Lower leg skin (tissue), 4 donors: ENCODE data around the gene FLNA. TPM values are rescaled to one million over a fixed set of nuclear protein-coding genes. Genes with fewer than 3 reads are reported as not detected.
"Not testable (repeated sequence)": the region's sequence is repeated elsewhere in the genome, so short reads cannot be mapped to it uniquely, and the experiment has no call there.

Experiments used
- DNase-seq, 2 donors: peaks; one replicate each; pipeline ENCODE4 v3.0.0-alpha.2; 2019; ENCODE audit warnings: low spot score in 2 of 2
- H3K4me3 ChIP-seq: fragments of 200-600 bp; sonication (generic); 2 replicates; pipeline ENCODE4 v1.5.1; 2017; ENCODE audit warnings: mild to moderate bottlenecking, low read depth; ENCODE audit not compliant: poor library complexity, severe bottlenecking
- POLR2A ChIP-seq, 2 donors: fragments of 450-650 bp; IDR thresholded peaks; one replicate each; pipeline ENCODE4 v1.6.1; 2016 to 2017; ENCODE audit warnings: antibody characterized with exemption in 2 of 2, mild to moderate bottlenecking in 1 of 2, moderate library complexity in 1 of 2
- WGBS, 2 donors: methylation state at CpG; one replicate each; pipeline ENCODE4 v1.1.5; 2018; 5-methylcytosine and 5-hydroxymethylcytosine counted together
- intact Hi-C: fragments of 100-400 bp; cut with DNase I; formaldehyde crosslinking; loops from one replicate; pipeline ENCODE4 v1.15.0; 2023; ENCODE audit warnings: low total_unique reads
- total RNA-seq, 4 donors: library from RNA; depleted of rRNA; stranded (reverse); fragments of >200 nt; gene quantifications; one replicate each; pipeline ENCODE4 v1.1.0, GENCODE V29; 2016
- TF ChIP-seq, protein P1 (sequence below), 3 donors: fragments of 450-650 bp; IDR thresholded peaks; one replicate each; pipeline ENCODE4 v1.5.1; 2016; ENCODE audit warnings: antibody characterized with exemption in 3 of 3, mild to moderate bottlenecking in 3 of 3, moderate library complexity in 2 of 3

Gene FLNA
- total RNA-seq, 4 donors from 2014 or later, result 278 to 636 (median 365) TPM

- DNase-seq, result no peak
Measured at GRCh38 chrX:154348114-154348531, 26.3 kb downstream of the FLNA start.

DNA sequence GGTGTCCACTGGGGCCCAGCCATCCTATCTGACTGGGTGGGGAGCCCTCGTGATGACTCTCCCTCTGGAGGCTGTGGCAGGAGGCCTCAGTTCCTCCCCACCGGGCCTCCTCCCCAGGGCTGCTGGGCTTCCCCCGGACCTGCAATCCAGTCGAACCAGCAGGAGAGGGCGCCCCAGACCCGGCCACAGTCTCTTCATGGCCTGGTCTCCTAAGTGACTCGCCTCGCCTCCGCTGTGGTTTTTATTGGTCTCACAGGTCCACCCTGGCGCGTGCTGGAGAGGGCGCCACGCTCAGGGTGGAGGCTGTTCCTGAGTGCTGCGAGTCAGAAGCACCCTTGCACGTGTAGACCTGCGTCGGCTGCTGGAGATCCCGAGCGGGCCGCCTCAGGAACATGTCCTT, 30.8 kb downstream of the FLNA start:
- intact Hi-C loops, result not testable (repeated sequence)
- no CpG with 5 or more reads among the region's 20 CpGs for WGBS, 2 donors

More at GRCh38 chrX:154348114-154348531, 26.3 kb downstream of the FLNA start:
- H3K4me3 ChIP-seq, result no peak overlapping the region
- WGBS, 2 donors, result 87 to 90% methylated on average over 7 of the region's 7 CpGs
- intact Hi-C loops, result no loop called here
- TF ChIP-seq, protein P1, sequence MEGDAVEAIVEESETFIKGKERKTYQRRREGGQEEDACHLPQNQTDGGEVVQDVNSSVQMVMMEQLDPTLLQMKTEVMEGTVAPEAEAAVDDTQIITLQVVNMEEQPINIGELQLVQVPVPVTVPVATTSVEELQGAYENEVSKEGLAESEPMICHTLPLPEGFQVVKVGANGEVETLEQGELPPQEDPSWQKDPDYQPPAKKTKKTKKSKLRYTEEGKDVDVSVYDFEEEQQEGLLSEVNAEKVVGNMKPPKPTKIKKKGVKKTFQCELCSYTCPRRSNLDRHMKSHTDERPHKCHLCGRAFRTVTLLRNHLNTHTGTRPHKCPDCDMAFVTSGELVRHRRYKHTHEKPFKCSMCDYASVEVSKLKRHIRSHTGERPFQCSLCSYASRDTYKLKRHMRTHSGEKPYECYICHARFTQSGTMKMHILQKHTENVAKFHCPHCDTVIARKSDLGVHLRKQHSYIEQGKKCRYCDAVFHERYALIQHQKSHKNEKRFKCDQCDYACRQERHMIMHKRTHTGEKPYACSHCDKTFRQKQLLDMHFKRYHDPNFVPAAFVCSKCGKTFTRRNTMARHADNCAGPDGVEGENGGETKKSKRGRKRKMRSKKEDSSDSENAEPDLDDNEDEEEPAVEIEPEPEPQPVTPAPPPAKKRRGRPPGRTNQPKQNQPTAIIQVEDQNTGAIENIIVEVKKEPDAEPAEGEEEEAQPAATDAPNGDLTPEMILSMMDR (IDR thresholded peaks at IDR 0.05), result no peak
- no peak for TF ChIP-seq POLR2A (IDR thresholded peaks at IDR 0.05)

DNA sequence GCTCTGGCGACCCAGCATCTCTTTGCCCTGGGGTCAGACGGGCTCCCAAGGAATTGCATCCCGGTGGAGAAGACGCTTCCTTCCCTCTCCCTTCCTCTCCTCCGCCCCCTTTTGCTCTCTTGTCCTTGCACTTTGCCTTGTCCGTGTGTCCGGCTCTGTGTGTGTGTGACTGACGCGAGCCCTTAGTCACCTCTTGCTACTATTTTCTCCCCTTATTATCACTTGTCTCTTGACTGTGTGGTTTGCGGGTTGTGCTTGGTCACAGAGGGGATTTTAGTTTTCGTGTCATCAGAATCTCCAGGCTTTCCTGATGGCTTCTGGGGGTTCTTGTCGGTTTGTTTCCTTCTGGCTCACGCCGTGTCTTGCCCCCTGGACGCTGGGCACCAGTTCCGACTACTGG, 31.4 kb downstream of the FLNA start:
- intact Hi-C loops, H3K4me3 ChIP-seq, DNase-seq: not testable (repeated sequence)
- WGBS, 2 donors, result no CpG with 5 or more reads among the region's 16 CpGs

More for the DNA sequence above, 30.8 kb downstream of the FLNA start:
- DNase-seq, H3K4me3 ChIP-seq: not testable (repeated sequence)

- 38% methylated on average over 7 of the region's 115 CpGs; no CpG with 5 or more reads in 1 of the 2 donors for WGBS, 2 donors
- intact Hi-C loops, H3K4me3 ChIP-seq, DNase-seq: not testable (repeated sequence)
Measured at GRCh38 chrX:154341399-154342298, 32.8 kb downstream of the FLNA start.

GRCh38 chrX:154334496-154334895, 39.9 kb downstream of the FLNA start:
- 82 to 83% methylated on average over 9 to 10 of the region's 10 CpGs for WGBS, 2 donors
- no peak overlapping the region for H3K4me3 ChIP-seq
- no peak for DNase-seq
- TF ChIP-seq, protein P1 (IDR thresholded peaks at IDR 0.05), result no peak
- TF ChIP-seq POLR2A (IDR thresholded peaks at IDR 0.05), result no peak
- intact Hi-C loops, result no loop called here

GRCh38 chrX:154333837-154334271, 40.6 kb downstream of the FLNA start:
- TF ChIP-seq, protein P1 (IDR thresholded peaks at IDR 0.05), result no peak
- TF ChIP-seq POLR2A (IDR thresholded peaks at IDR 0.05), result no peak
- no peak for DNase-seq
- H3K4me3 ChIP-seq, result no peak overlapping the region
- intact Hi-C loops, result no loop called here
- WGBS, 2 donors, result 74 to 79% methylated on average over 5 to 6 of the region's 6 CpGs

DNA sequence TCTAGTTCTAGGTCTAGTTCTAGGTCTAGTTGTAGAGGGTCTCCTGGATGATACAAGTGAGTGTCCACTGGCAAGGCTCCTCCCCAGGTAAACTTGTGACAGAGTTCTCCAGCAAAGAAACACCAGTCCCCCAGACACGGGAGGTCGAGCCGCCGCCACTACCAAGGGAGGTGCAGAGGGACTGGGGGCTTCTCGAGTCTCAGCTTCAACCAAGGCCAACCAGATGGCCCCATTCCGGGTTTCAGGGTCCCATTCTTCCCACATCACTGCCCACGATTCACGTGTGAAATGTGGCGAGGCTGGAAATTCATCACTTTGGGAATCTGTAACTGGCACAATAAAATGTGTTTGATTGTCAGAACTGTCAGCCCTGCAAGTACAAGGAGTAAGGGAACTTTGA, 41.3 kb downstream of the FLNA start:
- WGBS, 2 donors, result 90% methylated on average over 9 of the region's 9 CpGs; no CpG with 5 or more reads in 1 of the 2 donors
- no peak for DNase-seq
- TF ChIP-seq, protein P1 (IDR thresholded peaks at IDR 0.05), result no peak
- TF ChIP-seq POLR2A (IDR thresholded peaks at IDR 0.05), result no peak
- H3K4me3 ChIP-seq, result no peak overlapping the region
- intact Hi-C loops, result no loop called here
